NB4 (cell line): ENCODE results near the gene COL5A1.

Experiments used
- DNase-seq: peaks from one replicate; pipeline ENCODE4 v3.0.0; 2010; ENCODE audit warnings: low read depth
- H3K4me3 ChIP-seq: one replicate; pipeline ENCODE4 v1.5.1; 2011; ENCODE audit warnings: mild to moderate bottlenecking, low read depth, low read length, moderate library complexity
- MYC ChIP-seq: IDR thresholded peaks from 2 replicates; pipeline ENCODE4 v1.6.1; 2011; ENCODE audit warnings: low read depth, low read length
- POLR2A ChIP-seq: IDR thresholded peaks from 2 replicates; pipeline ENCODE4 v1.6.1; 2011; ENCODE audit warnings: mild to moderate bottlenecking; ENCODE audit not compliant: insufficient read length; ENCODE audit errors: extremely low read depth
- TF ChIP-seq, protein P1 (sequence below): IDR thresholded peaks from 2 replicates; pipeline ENCODE4 v1.6.1; 2011; ENCODE audit warnings: low read depth, low read length
- TF ChIP-seq, protein P2 (sequence below): IDR thresholded peaks from one replicate; pipeline ENCODE4 v1.5.1; 2012; ENCODE audit warnings: low read depth, low read length

COL5A1 gene

DNA sequence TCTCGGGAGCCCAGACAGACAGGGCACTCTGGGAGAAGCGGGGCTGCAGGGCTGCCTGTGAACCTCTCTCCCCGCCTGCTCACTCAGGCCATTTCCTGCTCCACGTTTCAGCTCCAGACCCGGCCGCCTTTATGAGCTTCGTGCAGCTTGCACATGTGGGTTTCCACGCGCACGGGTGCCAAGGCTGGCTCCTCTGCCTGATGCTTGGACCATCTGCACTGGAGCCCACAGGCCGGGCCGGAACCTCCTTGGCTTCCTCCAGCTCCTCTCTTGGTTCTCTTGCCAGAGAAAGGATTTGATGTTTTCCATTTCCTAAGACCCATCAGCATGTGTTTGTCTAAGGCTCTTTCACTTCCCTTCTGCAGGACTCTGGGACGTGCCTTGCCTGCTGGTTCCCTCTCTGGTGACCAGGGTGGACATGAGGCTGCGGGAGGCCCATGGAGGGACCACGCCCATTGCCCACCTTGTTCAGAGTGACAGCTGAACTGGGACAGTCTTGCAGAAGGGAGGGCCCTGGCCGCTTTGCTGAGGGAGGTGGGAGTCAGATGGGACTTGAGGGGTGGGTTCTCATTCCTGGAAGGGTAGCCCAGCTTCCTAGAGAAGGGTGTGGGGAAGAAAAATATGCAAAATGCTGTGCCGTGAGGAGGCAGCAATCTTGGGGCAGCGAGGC lies 23.3 kb upstream of the COL5A1 start:
- TF ChIP-seq MYC (no peak), POLR2A (no peak)
- TF ChIP-seq, protein P1, sequence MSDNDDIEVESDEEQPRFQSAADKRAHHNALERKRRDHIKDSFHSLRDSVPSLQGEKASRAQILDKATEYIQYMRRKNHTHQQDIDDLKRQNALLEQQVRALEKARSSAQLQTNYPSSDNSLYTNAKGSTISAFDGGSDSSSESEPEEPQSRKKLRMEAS: no peak
- TF ChIP-seq, protein P2, sequence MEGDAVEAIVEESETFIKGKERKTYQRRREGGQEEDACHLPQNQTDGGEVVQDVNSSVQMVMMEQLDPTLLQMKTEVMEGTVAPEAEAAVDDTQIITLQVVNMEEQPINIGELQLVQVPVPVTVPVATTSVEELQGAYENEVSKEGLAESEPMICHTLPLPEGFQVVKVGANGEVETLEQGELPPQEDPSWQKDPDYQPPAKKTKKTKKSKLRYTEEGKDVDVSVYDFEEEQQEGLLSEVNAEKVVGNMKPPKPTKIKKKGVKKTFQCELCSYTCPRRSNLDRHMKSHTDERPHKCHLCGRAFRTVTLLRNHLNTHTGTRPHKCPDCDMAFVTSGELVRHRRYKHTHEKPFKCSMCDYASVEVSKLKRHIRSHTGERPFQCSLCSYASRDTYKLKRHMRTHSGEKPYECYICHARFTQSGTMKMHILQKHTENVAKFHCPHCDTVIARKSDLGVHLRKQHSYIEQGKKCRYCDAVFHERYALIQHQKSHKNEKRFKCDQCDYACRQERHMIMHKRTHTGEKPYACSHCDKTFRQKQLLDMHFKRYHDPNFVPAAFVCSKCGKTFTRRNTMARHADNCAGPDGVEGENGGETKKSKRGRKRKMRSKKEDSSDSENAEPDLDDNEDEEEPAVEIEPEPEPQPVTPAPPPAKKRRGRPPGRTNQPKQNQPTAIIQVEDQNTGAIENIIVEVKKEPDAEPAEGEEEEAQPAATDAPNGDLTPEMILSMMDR: no peak

DNA sequence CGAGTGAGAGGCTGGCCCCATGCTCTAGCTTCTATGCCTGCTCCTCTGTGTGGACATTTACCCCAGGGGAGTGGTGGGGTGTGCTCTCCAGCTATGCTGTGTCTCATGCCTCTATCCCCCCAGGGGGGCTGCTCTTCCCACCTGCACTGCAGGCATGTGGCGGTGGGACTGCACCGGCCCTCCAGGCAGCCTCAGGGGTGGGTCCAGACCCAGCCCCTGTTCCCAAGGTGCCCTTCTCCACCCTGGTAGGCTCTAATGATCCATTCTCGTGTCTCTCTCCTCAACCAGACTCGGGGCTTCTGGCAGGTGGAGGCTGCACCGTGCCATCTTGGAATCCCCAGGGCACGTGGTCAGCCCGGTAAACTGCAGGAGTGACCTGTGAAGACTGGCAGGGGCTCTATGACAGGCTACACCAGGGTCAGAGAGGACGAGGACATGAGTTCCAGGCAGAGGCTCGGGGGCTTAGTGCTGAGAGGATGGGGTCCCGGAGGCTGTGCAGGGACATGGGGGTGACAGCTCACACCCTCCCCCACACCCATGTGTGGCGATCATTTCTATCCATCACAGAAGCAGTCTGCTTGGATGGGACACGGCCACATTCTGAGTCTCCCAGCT lies 22.7 kb upstream of the COL5A1 start:
- no peak for TF ChIP-seq MYC
- TF ChIP-seq, protein P2: no peak
- TF ChIP-seq POLR2A: no peak
- TF ChIP-seq, protein P1: no peak
- no peak overlapping the region for H3K4me3 ChIP-seq
- DNase-seq: no peak

More for the DNA sequence above, 23.3 kb upstream of the COL5A1 start:
- DNase-seq: no peak
- no peak overlapping the region for H3K4me3 ChIP-seq

DNA sequence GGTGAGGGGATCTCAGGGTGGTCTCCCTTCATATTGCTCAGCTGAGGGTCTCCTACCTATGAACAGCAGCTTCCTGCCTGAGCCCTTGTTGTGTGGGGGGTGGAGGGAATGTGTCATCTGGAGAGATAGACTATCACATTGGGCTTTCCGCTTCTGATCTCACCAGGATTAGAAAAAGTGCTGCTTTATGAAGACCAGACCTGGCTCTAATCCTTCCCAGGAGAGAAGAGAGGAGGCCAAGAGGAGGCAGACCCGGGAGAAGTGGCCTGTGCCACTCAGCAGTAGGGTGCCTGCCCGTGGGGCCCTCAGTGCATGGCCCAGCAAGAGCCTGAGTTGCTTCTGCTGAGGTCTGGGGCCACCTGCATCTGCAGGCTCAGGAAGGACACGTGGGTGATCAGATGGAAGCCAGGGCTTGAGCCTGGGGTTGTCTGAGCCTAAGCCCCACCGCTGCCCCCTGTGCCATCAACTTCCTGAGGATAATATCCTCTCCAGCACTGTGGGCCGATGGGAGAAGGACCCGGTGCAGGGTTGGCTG lies 22.1 kb upstream of the COL5A1 start:
- TF ChIP-seq POLR2A: no peak
- TF ChIP-seq, protein P1: no peak
- TF ChIP-seq MYC: no peak
- TF ChIP-seq, protein P2: no peak
- H3K4me3 ChIP-seq: no peak overlapping the region
- no peak for DNase-seq

DNA sequence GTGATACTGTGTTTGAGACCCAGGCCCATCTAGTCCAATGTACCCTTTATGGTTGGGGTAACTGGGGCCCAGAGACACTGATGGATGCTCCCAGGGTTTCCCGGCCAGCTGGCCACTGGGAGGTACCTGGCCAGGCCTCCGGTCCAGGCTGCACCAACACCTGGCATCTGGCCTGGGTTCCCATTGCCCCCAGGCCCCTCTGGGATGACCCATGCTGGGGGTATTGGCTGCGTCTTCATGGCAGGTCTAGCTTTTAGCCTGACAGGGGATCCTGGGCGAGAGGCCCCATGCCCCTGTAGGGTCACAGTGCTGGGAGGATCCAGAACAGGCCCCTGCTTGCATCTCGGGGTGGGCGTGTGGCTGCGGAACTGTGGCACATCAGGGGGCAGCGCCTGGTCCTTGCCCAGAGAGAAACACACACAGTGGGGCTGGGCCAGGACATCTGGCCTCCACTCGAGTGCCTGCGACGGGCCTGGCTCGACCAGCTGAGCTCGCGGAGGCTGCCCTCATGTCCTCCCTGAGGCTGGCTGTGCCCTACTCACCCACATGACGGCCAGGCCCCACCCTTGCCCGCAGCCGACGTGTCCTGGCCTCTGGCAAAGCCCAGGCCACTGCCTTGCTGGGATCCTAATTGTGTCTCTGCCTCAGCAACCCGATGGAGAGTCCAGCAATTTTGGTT lies 21.5 kb upstream of the COL5A1 start:
- TF ChIP-seq POLR2A (no peak), MYC (no peak)
- TF ChIP-seq, protein P2: no peak
- TF ChIP-seq, protein P1: no peak
- no peak for DNase-seq
- no peak overlapping the region for H3K4me3 ChIP-seq

DNA sequence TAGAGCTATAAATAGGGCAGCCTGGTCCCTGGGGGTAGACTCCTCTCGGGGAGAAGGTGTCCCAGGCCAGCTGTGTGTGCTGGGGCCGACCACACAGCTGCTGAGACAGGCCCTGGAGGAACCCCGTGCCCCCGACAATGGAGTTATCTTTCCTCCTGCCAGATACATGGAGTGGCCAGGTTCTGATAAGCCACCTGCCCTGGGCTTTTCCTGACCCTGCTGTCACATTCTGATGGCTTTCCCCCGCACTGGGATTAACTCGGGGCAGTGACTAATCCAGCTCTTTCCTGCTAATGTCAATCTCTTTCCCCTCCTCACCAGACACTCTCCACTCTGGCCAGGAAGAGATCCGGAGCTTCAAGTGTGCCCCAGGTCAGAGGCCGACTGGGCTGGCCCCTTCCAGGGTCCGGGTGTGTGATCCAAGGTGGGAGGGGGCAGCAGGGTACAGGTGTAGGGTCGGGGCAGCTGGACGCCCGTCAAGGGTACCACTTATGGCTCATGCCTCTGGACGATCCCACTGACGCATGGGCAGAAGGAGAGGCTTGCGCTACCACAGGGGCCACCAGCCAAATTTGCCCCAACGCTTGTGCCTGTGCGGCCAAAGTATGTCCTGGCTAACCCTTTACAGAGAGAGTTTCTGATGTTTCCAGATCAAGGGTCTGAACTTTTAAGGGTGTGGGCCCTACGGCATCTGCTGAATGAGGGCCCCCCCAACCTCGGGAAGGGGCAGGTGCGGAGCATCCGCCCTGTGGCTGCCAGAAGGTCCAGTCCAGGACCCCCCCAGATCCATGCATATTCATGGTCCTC lies 20.6 kb upstream of the COL5A1 start:
- DNase-seq: no peak
- no peak for TF ChIP-seq POLR2A

DNA sequence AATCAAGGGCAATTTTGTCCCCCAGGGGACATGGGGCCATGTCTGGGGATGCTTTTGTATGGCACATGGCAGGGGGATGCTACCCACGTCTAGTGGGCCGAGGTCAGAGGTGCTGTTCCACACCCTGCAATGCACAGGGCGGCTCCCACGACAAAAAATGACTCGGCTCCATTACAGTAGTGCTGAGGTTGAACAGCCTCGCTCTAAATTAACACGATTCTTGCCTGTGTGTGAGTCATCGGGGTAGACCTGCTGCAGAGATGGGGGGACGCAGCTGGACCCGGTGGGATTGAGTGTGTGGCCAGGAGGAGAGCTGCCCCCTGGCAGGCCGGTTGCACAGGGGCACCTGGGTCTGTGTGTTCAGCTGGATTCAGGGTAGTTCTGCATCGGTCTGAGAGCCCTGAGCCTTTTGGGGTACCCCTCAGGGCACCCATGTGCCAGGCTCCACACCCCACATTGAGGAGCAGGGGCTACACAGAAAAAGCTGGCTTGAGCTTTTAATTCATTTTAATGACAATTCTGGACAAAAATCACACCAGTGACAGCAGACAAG lies 20.0 kb upstream of the COL5A1 start:
- H3K4me3 ChIP-seq: no peak overlapping the region
- no peak for DNase-seq
- TF ChIP-seq POLR2A: no peak
- TF ChIP-seq, protein P1: no peak
- no peak for TF ChIP-seq MYC
- TF ChIP-seq, protein P2: no peak

More for the DNA sequence above, 20.6 kb upstream of the COL5A1 start:
- H3K4me3 ChIP-seq: no peak overlapping the region
